GM20431 (cell line): ENCODE measurements around the gene IL3RA.

Source experiments
- in situ Hi-C: fragments of 300-500 bp; cut with MseI, MboI; formaldehyde crosslinking; loops from one replicate; pipeline ENCODE4 v1.15.0; 2020; ENCODE audit warnings: low sequenced_read_pairs; ENCODE audit not compliant: unreplicated experiment

Gene IL3RA

GRCh38 chrX:1378306-1378759, 41.7 kb downstream of the IL3RA start:
- in situ Hi-C loops, result no loop called here

GRCh38 chrX:1380672-1381233, 44.2 kb downstream of the IL3RA start:
- in situ Hi-C loops, result no loop called here

GRCh38 chrX:1384658-1385252, 48.2 kb downstream of the IL3RA start:
- in situ Hi-C loops, result no loop called here

- in situ Hi-C loops, result no loop called here
Measured at GRCh38 chrX:1385253-1386223, 49.0 kb downstream of the IL3RA start.

GRCh38 chrX:1386338-1387127, 49.9 kb downstream of the IL3RA start:
- in situ Hi-C loops, result no loop called here

GRCh38 chrX:1387141-1387776, 50.7 kb downstream of the IL3RA start:
- in situ Hi-C loops, result no loop called here

- in situ Hi-C loops, result no loop called here
Measured at GRCh38 chrX:1388651-1389050, 52.1 kb downstream of the IL3RA start.

GRCh38 chrX:1389181-1389992, 52.8 kb downstream of the IL3RA start:
- in situ Hi-C loops, result no loop called here

- in situ Hi-C loops, result no loop called here
Measured at GRCh38 chrX:1389993-1390285, 53.4 kb downstream of the IL3RA start.

GRCh38 chrX:1390621-1391369, 54.2 kb downstream of the IL3RA start:
- in situ Hi-C loops, result no loop called here

- in situ Hi-C loops, result no loop called here
Measured at GRCh38 chrX:1391370-1391706, 54.8 kb downstream of the IL3RA start.

- in situ Hi-C loops, result no loop called here
Measured at GRCh38 chrX:1391707-1392375, 55.3 kb downstream of the IL3RA start, which contains the start of gene SLC25A6. TSS of gene SLC25A6 (minus strand) at chrX:1392113. CDS start at chrX:1392009, 104 bp downstream.

- in situ Hi-C loops, result no loop called here
Measured at GRCh38 chrX:1392376-1393068, 55.9 kb downstream of the IL3RA start.

- in situ Hi-C loops, result no loop called here
Measured at GRCh38 chrX:1393871-1394615, 57.5 kb downstream of the IL3RA start.

GRCh38 chrX:1394731-1395501, 58.3 kb downstream of the IL3RA start:
- in situ Hi-C loops, result no loop called here

GRCh38 chrX:1395646-1396216, 59.1 kb downstream of the IL3RA start:
- in situ Hi-C loops, result no loop called here
